GM23338 (cell line): ENCODE data around the gene FAAH. TPM values are rescaled to one million over a fixed set of nuclear protein-coding genes. Genes with fewer than 3 reads are reported as not detected.

Source experiments
- ATAC-seq: fragments of 200-7000 bp; cut with Tn5 transposase; 3 replicates; pipeline ENCODE4 v1.9.1; 2020
- DNase-seq: peaks from one replicate; pipeline ENCODE4 v3.0.0-alpha.2; 2015; ENCODE audit warnings: low spot score
- H2AFZ ChIP-seq: fragments of 200-600 bp; sonication (generic); 2 replicates; pipeline ENCODE4 v1.8.0; 2016; ENCODE audit warnings: antibody characterized with exemption, mild to moderate bottlenecking, moderate library complexity
- H3F3A ChIP-seq: fragments of 200-600 bp; sonication (generic); replicated peaks from 2 replicates; pipeline ENCODE4 v1.8.0; 2017; ENCODE audit warnings: antibody characterized with exemption, mixed run types, low read depth
- H3K27ac ChIP-seq: fragments of 200-600 bp; sonication (generic); 2 replicates; pipeline ENCODE4 v1.6.1; 2016; ENCODE audit warnings: low read depth
- H3K27me3 ChIP-seq: fragments of 200-600 bp; sonication (generic); 2 replicates; pipeline ENCODE4 v1.8.0; 2016; ENCODE audit warnings: mild to moderate bottlenecking, mixed run types, moderate library complexity; ENCODE audit not compliant: insufficient read depth
- H3K36me3 ChIP-seq: fragments of 200-600 bp; sonication (generic); 2 replicates; pipeline ENCODE4 v1.8.0; 2016; ENCODE audit warnings: mild to moderate bottlenecking; ENCODE audit not compliant: insufficient read depth
- H3K4me1 ChIP-seq: fragments of 200-600 bp; sonication (generic); 2 replicates; pipeline ENCODE4 v1.8.0; 2016; ENCODE audit warnings: mild to moderate bottlenecking, moderate library complexity; ENCODE audit not compliant: insufficient read depth
- H3K4me2 ChIP-seq: fragments of 200-600 bp; sonication (generic); 2 replicates; pipeline ENCODE4 v1.7.1; 2017; ENCODE audit warnings: mixed run types
- H3K4me3 ChIP-seq: fragments of 200-600 bp; sonication (generic); 2 replicates; pipeline ENCODE4 v1.6.1; 2016; ENCODE audit warnings: mixed run types
- H3K79me2 ChIP-seq: fragments of 200-600 bp; sonication (generic); replicated peaks from 2 replicates; pipeline ENCODE4 v1.8.0; 2017; ENCODE audit warnings: mild to moderate bottlenecking; ENCODE audit not compliant: insufficient read depth
- H3K9me2 ChIP-seq: fragments of 200-600 bp; sonication (generic); 2 replicates; pipeline ENCODE4 v1.8.0; 2017; ENCODE audit not compliant: insufficient read depth
- H4K20me1 ChIP-seq: fragments of 200-600 bp; sonication (generic); replicated peaks from 2 replicates; pipeline ENCODE4 v1.8.0; 2017; ENCODE audit warnings: mild to moderate bottlenecking; ENCODE audit not compliant: insufficient read depth
- H3K27ac Mint-ChIP-seq: 2 replicates; pipeline ENCODE4 v1.8.0; 2020; ENCODE audit warnings: inconsistent platforms, mild to moderate bottlenecking, moderate library complexity, mixed read lengths
- H3K27me3 Mint-ChIP-seq: 3 replicates; pipeline ENCODE4 v1.8.0; 2022; ENCODE audit warnings: low read depth, mild to moderate bottlenecking, moderate library complexity, mixed read lengths, inconsistent platforms; ENCODE audit not compliant: insufficient read depth, poor library complexity
- H3K36me3 Mint-ChIP-seq: 3 replicates; pipeline ENCODE4 v1.8.0; 2021; ENCODE audit warnings: low read depth, mild to moderate bottlenecking, inconsistent platforms, moderate library complexity, mixed read lengths
- H3K4me1 Mint-ChIP-seq: 3 replicates; pipeline ENCODE4 v1.8.0; 2020; ENCODE audit warnings: mild to moderate bottlenecking, inconsistent platforms, mixed read lengths
- H3K4me3 Mint-ChIP-seq: 3 replicates; pipeline ENCODE4 v1.8.0; 2021; ENCODE audit warnings: moderate library complexity, mild to moderate bottlenecking, inconsistent platforms, mixed read lengths
- H3K9me3 Mint-ChIP-seq: 3 replicates; pipeline ENCODE4 v1.8.0; 2020; ENCODE audit warnings: moderate library complexity, mild to moderate bottlenecking, inconsistent platforms, mixed read lengths
- CREB1 ChIP-seq: fragments of 250-450 bp; sonication (Bioruptor Pico); IDR thresholded peaks from 2 replicates; pipeline ENCODE4 v1.5.0; 2020; ENCODE audit warnings: low read depth, mild to moderate bottlenecking, moderate library complexity
- EZH2 ChIP-seq: fragments of 200-600 bp; sonication (generic); IDR thresholded peaks from one replicate; pipeline ENCODE4 v1.8.0; 2017; ENCODE audit warnings: antibody characterized with exemption, mild to moderate bottlenecking, low read depth; ENCODE audit not compliant: unreplicated experiment
- EZH2phosphoT487 ChIP-seq: fragments of 200-600 bp; sonication (generic); IDR thresholded peaks from one replicate; pipeline ENCODE4 v1.8.1; 2018; ENCODE audit warnings: antibody characterized with exemption; ENCODE audit not compliant: unreplicated experiment
- JUNB ChIP-seq: IDR thresholded peaks from one replicate; pipeline ENCODE4 v1.6.1; 2016; ENCODE audit warnings: antibody characterized with exemption; ENCODE audit not compliant: unreplicated experiment
- NANOG ChIP-seq: IDR thresholded peaks from 2 replicates; pipeline ENCODE4 v1.6.1; 2016; ENCODE audit warnings: antibody characterized with exemption, borderline replicate concordance
- POLR2AphosphoS5 ChIP-seq: IDR thresholded peaks from 2 replicates; pipeline ENCODE4 v1.6.1; 2016; ENCODE audit warnings: antibody characterized with exemption, low read depth
- STAT1 ChIP-seq: IDR thresholded peaks from one replicate; pipeline ENCODE4 v1.6.1; 2016; ENCODE audit warnings: antibody characterized with exemption; ENCODE audit not compliant: unreplicated experiment
- ZNF114 ChIP-seq: fragments of 250-450 bp; sonication (Bioruptor Pico); IDR thresholded peaks from 2 replicates; pipeline ENCODE4 v1.5.0; 2020; ENCODE audit warnings: mild to moderate bottlenecking, moderate library complexity
- ZNF331 ChIP-seq: fragments of 250-450 bp; sonication (Bioruptor Pico); IDR thresholded peaks from 2 replicates; pipeline ENCODE4 v1.5.0; 2020; ENCODE audit warnings: low read depth, mild to moderate bottlenecking, moderate library complexity
- ZNF462 ChIP-seq: fragments of 250-450 bp; sonication (Bioruptor Pico); IDR thresholded peaks from 2 replicates; pipeline ENCODE4 v1.5.0; 2020; ENCODE audit warnings: mild to moderate bottlenecking, moderate library complexity
- polyA plus RNA-seq: library from polyadenylated mRNA; unstranded; fragments of >200 nt; fragmentation: Nextera tagmentation; extraction: Ambion mirVana; gene quantifications from 2 replicates; pipeline ENCODE4 v1.2.1, GENCODE V29; 2016
- total RNA-seq: library from RNA; depleted of rRNA; stranded (reverse); fragments of >200 nt; shearing (Covaris generic); gene quantifications from 2 replicates; pipeline ENCODE4 v1.2.3, GENCODE V29; 2014
- TF ChIP-seq, protein P1 (sequence below), 2 experiments: fragments of 200-600 bp in 1 of 2; sonication (generic) in 1 of 2; conservative IDR thresholded peaks; 2 replicates each; pipeline versions ENCODE4 v1.5.1 to v1.6.1; 2016 to 2017; ENCODE audit warnings: antibody characterized with exemption in 2 of 2, low read depth in 2 of 2, mild to moderate bottlenecking in 2 of 2, moderate library complexity in 1 of 2
- TF ChIP-seq, protein P2 (sequence below): IDR thresholded peaks from one replicate; pipeline ENCODE4 v1.6.1; 2018; ENCODE audit warnings: antibody characterized with exemption; ENCODE audit not compliant: unreplicated experiment
- TF ChIP-seq, protein P3 (sequence below): IDR thresholded peaks from 2 replicates; pipeline ENCODE4 v1.6.1; 2016; ENCODE audit warnings: antibody characterized with exemption

Gene FAAH
- total and polyA plus RNA-seq, 2 experiments from 2014 or later = 10.7 to 24.0 TPM

GRCh38 chr1:46368791-46369190 is 25.3 kb upstream of the FAAH start:
- DNase-seq (no peak), ATAC-seq (no peak)
- Mint-ChIP-seq H3K36me3 (peaks cover 16% of the 10 kb centered on the region; the same call in 2 of the 3 replicates), H3K9me3 (no peaks in the 10 kb centered on the region; the same call in 1 of the 3 replicates), H3K27ac (no peak overlapping the region), H3K4me1 (peaks cover 6% of the 10 kb centered on the region; the same call in 2 of the 3 replicates), H3K27me3 (no peaks in the 10 kb centered on the region), H3K4me3 (no peak overlapping the region)
- TF ChIP-seq JUNB = no peak
- no peak for TF ChIP-seq EZH2phosphoT487
- no peak for TF ChIP-seq EZH2
- TF ChIP-seq STAT1 = no peak
- TF ChIP-seq, protein P1, sequence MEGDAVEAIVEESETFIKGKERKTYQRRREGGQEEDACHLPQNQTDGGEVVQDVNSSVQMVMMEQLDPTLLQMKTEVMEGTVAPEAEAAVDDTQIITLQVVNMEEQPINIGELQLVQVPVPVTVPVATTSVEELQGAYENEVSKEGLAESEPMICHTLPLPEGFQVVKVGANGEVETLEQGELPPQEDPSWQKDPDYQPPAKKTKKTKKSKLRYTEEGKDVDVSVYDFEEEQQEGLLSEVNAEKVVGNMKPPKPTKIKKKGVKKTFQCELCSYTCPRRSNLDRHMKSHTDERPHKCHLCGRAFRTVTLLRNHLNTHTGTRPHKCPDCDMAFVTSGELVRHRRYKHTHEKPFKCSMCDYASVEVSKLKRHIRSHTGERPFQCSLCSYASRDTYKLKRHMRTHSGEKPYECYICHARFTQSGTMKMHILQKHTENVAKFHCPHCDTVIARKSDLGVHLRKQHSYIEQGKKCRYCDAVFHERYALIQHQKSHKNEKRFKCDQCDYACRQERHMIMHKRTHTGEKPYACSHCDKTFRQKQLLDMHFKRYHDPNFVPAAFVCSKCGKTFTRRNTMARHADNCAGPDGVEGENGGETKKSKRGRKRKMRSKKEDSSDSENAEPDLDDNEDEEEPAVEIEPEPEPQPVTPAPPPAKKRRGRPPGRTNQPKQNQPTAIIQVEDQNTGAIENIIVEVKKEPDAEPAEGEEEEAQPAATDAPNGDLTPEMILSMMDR (conservative IDR thresholded peaks at IDR 0.05; ENCODE audit: low read depth in 2 of 2) = no peak
- TF ChIP-seq POLR2AphosphoS5 = no peak
- TF ChIP-seq, protein P2, sequence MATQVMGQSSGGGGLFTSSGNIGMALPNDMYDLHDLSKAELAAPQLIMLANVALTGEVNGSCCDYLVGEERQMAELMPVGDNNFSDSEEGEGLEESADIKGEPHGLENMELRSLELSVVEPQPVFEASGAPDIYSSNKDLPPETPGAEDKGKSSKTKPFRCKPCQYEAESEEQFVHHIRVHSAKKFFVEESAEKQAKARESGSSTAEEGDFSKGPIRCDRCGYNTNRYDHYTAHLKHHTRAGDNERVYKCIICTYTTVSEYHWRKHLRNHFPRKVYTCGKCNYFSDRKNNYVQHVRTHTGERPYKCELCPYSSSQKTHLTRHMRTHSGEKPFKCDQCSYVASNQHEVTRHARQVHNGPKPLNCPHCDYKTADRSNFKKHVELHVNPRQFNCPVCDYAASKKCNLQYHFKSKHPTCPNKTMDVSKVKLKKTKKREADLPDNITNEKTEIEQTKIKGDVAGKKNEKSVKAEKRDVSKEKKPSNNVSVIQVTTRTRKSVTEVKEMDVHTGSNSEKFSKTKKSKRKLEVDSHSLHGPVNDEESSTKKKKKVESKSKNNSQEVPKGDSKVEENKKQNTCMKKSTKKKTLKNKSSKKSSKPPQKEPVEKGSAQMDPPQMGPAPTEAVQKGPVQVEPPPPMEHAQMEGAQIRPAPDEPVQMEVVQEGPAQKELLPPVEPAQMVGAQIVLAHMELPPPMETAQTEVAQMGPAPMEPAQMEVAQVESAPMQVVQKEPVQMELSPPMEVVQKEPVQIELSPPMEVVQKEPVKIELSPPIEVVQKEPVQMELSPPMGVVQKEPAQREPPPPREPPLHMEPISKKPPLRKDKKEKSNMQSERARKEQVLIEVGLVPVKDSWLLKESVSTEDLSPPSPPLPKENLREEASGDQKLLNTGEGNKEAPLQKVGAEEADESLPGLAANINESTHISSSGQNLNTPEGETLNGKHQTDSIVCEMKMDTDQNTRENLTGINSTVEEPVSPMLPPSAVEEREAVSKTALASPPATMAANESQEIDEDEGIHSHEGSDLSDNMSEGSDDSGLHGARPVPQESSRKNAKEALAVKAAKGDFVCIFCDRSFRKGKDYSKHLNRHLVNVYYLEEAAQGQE = no peak
- no peak for TF ChIP-seq ZNF331
- no peak for TF ChIP-seq CREB1 (CRISPR knock-in tag)
- TF ChIP-seq ZNF114 = no peak
- no peak for TF ChIP-seq ZNF462 (CRISPR knock-in tag)
- TF ChIP-seq, protein P3, sequence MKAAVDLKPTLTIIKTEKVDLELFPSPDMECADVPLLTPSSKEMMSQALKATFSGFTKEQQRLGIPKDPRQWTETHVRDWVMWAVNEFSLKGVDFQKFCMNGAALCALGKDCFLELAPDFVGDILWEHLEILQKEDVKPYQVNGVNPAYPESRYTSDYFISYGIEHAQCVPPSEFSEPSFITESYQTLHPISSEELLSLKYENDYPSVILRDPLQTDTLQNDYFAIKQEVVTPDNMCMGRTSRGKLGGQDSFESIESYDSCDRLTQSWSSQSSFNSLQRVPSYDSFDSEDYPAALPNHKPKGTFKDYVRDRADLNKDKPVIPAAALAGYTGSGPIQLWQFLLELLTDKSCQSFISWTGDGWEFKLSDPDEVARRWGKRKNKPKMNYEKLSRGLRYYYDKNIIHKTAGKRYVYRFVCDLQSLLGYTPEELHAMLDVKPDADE = no peak
- no peak for TF ChIP-seq NANOG
- no peaks in the 10 kb centered on the region; the same call in 1 of the 2 replicates for H3K36me3 ChIP-seq
- H2AFZ ChIP-seq = no peak overlapping the region
- H3K27me3 ChIP-seq = no peaks in the 10 kb centered on the region
- no peak overlapping the region for H3K4me3 ChIP-seq
- H3K4me1 ChIP-seq = no peaks in the 10 kb centered on the region
- no peaks in the 10 kb centered on the region for H3K79me2 ChIP-seq
- no peaks in the 10 kb centered on the region for H3K9me2 ChIP-seq
- H3F3A ChIP-seq = 0 out of 2 replicates have a peak, but pooled peaks cover 3% of the 10 kb centered on the region
- H3K4me2 ChIP-seq = no peak overlapping the region
- no peak overlapping the region; the same call in 1 of the 2 replicates for H3K27ac ChIP-seq
- H4K20me1 ChIP-seq = no peaks in the 10 kb centered on the region; the same call in 1 of the 2 replicates
